Neutrophil (primary cell): Measurements from ENCODE around the gene RAB10.

Source experiments
- H3K27ac ChIP-seq: fragments of 200-600 bp; sonication (generic); 2 replicates; pipeline ENCODE4 v1.5.1; 2016; ENCODE audit warnings: mild to moderate bottlenecking, moderate library complexity
- H3K27me3 ChIP-seq: fragments of 200-600 bp; sonication (generic); 2 replicates; pipeline ENCODE4 v1.6.0; 2016; ENCODE audit warnings: mild to moderate bottlenecking
- H3K36me3 ChIP-seq: fragments of 200-600 bp; sonication (generic); 2 replicates; pipeline ENCODE4 v1.5.1; 2017
- H3K4me1 ChIP-seq, 2 experiments: fragments of 200-600 bp in 1 of 2; sonication (generic) in 1 of 2; 1 replicate in 1 of 2; 2 replicates in 1 of 2; pipeline versions ENCODE4 v1.5.1 to v1.6.1; 2013 to 2016; ENCODE audit warnings: low read depth in 1 of 2, low read length in 1 of 2, mild to moderate bottlenecking in 1 of 2, moderate library complexity in 1 of 2; ENCODE audit not compliant: control insufficient read depth in 1 of 2, insufficient read depth in 1 of 2
- H3K4me3 ChIP-seq, 2 experiments: fragments of 200-600 bp in 1 of 2; sonication (generic) in 1 of 2; 1 replicate in 1 of 2; 2 replicates in 1 of 2; pipeline ENCODE4 v1.5.1; 2013 to 2016; ENCODE audit warnings: low read depth in 1 of 2, low read length in 1 of 2, mild to moderate bottlenecking in 1 of 2, moderate library complexity in 1 of 2
- H3K9me3 ChIP-seq: fragments of 200-600 bp; sonication (generic); 2 replicates; pipeline ENCODE4 v1.5.1; 2016
- CTCF ChIP-seq: fragments of 200-600 bp; sonication (generic); IDR thresholded peaks from 2 replicates; pipeline ENCODE4 v1.5.1; 2016; ENCODE audit warnings: antibody characterized with exemption

The RAB10 gene

GRCh38 chr2:26168785-26169184, 134.9 kb downstream of the RAB10 start:
- H3K4me1 ChIP-seq, result peaks cover 3 to 14% of the 10 kb centered on the region in 2 experiments
- H3K27ac ChIP-seq, result no peak overlapping the region
- H3K4me3 ChIP-seq, result no peak overlapping the region
- no peaks in the 10 kb centered on the region for H3K36me3 ChIP-seq
- peaks cover 52% of the 10 kb centered on the region for H3K27me3 ChIP-seq
- H3K9me3 ChIP-seq, result no peaks in the 10 kb centered on the region
- TF ChIP-seq CTCF, result no peak

DNA sequence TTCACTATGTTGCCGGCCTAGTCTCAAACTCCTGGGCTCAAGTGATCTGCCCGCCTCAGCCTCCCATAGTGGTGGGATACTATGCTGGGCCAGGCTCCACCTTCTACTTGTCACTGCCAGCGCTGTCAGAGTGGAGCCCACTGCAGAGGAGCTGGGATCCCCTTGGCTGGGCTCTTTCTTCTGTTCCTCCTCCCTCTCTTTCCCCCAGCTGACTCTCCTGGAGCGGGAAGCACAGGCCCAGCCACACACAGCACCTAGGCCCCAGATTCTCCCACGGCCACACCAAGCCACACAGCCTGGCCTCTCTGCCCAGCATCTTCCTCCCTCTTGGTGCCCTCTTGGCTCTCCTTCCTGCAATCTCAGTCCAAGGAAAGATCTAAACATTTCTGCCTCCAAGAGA, 135.3 kb downstream of the RAB10 start:
- no peak for TF ChIP-seq CTCF
- Histone ChIP-seq H3K9me3 (no peaks in the 10 kb centered on the region), H3K27me3 (peaks cover 57% of the 10 kb centered on the region), H3K4me1 (peaks cover 3 to 18% of the 10 kb centered on the region in 2 experiments), H3K36me3 (no peaks in the 10 kb centered on the region), H3K27ac (no peak overlapping the region), H3K4me3 (no peak overlapping the region)

DNA sequence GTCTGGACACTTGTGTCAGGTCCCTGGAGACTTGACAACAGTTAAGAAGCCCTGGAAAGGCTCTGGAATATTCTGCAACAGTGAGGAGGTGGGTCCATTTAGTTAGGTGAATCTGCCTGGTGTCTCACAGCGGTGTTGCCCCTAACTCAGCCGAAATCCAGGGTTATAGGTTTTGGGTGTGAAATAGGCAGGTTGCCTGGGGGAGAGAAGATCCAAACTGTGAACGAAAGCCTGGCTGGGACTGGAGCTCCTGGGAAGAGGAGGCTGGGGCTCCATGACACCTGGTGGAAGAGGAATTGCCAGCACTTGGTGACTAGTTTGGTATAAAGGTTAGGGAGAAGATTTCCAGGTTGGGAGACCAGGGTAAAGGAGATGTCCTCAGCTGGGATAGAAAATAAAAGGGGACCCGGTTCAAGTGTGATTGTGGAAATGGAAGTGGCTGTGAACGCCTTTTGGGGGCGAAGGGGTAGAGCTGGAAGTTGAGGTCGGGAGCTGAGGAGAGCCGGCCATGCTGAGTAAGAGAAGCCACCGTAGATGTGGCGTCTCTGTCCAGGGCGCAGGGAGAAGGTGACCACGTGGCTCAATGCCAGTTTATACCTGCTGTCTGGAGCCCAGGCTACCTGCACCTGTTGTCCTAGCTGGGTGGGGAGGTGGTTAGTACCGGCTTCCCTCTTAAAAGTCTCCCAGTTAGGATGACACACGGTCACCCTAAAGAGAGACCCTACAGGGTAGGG, 136.0 kb downstream of the RAB10 start:
- Histone ChIP-seq H3K36me3 (no peaks in the 10 kb centered on the region), H3K9me3 (no peaks in the 10 kb centered on the region), H3K27ac (no peak overlapping the region), H3K4me3 (no peak overlapping the region), H3K27me3 (peaks cover 63% of the 10 kb centered on the region), H3K4me1 (peaks cover 3 to 18% of the 10 kb centered on the region in 2 experiments)
- TF ChIP-seq CTCF, result no peak

DNA sequence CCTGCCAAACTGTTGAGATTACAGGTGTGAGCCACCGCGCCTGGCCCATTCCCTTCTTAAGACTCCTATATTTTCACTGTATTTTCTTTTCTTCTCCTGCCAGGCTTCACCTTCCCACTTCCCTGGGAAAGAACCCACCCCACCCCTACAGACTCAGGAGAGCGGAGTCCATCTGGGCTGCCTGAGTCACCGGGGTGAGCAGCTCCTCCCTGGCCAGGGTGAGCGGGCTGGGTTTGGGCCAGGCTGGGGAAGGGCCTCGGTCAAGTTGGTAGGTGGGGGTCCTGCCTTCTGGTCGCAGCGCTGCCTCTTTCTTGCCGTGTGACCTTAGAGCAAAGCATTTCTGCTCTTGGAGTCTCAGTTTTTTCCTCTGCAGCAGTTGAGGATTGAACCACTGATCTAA, 136.9 kb downstream of the RAB10 start:
- Histone ChIP-seq H3K4me3 (no peak overlapping the region), H3K36me3 (no peaks in the 10 kb centered on the region)

DNA sequence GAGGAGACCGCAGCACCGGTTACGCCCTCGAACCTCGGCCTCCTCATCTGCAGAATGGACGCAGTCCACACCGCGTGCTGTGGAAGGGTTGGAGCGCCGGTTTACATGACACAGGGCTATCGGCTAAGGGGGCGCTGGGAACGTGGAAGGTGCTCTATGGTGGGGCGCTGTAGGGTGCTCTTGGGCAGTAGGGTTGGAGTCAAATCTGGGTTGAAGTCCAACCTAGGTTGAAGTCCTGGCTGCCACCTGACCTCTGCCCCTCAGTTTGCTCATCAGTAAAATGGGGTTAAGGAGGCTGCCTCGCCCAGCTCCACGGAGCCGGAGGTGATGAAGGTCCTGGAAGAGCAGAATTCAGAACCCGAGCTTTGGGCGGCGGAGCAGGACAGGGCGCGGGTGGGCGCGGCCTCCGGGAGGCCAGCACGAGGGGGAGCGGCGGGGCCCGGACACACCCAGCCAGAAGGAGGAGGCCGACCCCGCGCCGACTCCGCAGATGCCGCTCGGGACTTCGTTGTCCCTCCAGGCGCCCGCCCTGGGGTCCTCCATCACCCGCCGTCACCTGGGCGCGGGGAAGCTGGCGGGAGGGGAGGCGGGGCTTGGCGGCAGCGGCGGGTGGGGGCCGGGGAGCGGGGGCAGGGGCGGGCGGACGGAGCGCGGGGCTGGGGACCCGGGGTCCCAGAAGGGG, 138.4 kb downstream of the RAB10 start:
- Histone ChIP-seq H3K9me3 (no peaks in the 10 kb centered on the region), H3K4me3 (no peak overlapping the region), H3K27me3 (peaks cover 88% of the 10 kb centered on the region), H3K36me3 (no peaks in the 10 kb centered on the region), H3K27ac (no peak overlapping the region), H3K4me1 (peaks cover 3 to 18% of the 10 kb centered on the region in 2 experiments)
- TF ChIP-seq CTCF, result no peak

More for the DNA sequence above, 136.9 kb downstream of the RAB10 start:
- Histone ChIP-seq H3K9me3 (no peaks in the 10 kb centered on the region), H3K27ac (no peak overlapping the region), H3K27me3 (peaks cover 72% of the 10 kb centered on the region), H3K4me1 (peaks cover 3 to 18% of the 10 kb centered on the region in 2 experiments)
- no peak for TF ChIP-seq CTCF
